BE2C (cell line): ENCODE results near the gene RAB1B.

ENCODE experiments used
- DNase-seq: peaks from one replicate; pipeline ENCODE4 v3.0.0-alpha.2; 2020
- H3K27me3 ChIP-seq: fragments of 250-450 bp; sonication (Bioruptor Pico); 2 replicates; pipeline ENCODE4 v1.5.1; 2020; ENCODE audit warnings: mild to moderate bottlenecking
- H3K36me3 ChIP-seq: fragments of 250-450 bp; sonication (Bioruptor Pico); 2 replicates; pipeline ENCODE4 v1.5.1; 2020; ENCODE audit warnings: mild to moderate bottlenecking
- H3K4me1 ChIP-seq: fragments of 250-450 bp; sonication (Bioruptor Pico); 2 replicates; pipeline ENCODE4 v1.5.1; 2020
- H3K4me3 ChIP-seq: 2 replicates; pipeline ENCODE4 v1.5.1; 2011; ENCODE audit warnings: low read depth, low read length
- H3K9me3 ChIP-seq: fragments of 250-450 bp; sonication (Bioruptor Pico); 2 replicates; pipeline ENCODE4 v1.5.1; 2020
- CTCF ChIP-seq: IDR thresholded peaks from 2 replicates; pipeline ENCODE4 v1.5.1; 2012; ENCODE audit warnings: mild to moderate bottlenecking, low read depth, low read length

RAB1B gene

GRCh38 chr11:66221726-66222236 is 46.7 kb upstream of the RAB1B start:
- Histone ChIP-seq H3K4me1 (no peaks in the 10 kb centered on the region), H3K4me3 (no peak overlapping the region), H3K9me3 (no peaks in the 10 kb centered on the region), H3K27me3 (no peaks in the 10 kb centered on the region), H3K36me3 (peaks cover 2% of the 10 kb centered on the region; the same call in 1 of the 2 replicates)
- no peak for DNase-seq
- no peak for TF ChIP-seq CTCF

GRCh38 chr11:66222358-66223149 is 45.9 kb upstream of the RAB1B start:
- DNase-seq = peak; percentile 90
- H3K9me3 ChIP-seq = no peaks in the 10 kb centered on the region
- H3K4me1 ChIP-seq = no peaks in the 10 kb centered on the region
- H3K36me3 ChIP-seq = peaks cover 2% of the 10 kb centered on the region; the same call in 1 of the 2 replicates
- H3K4me3 ChIP-seq = no peak overlapping the region
- H3K27me3 ChIP-seq = no peaks in the 10 kb centered on the region
- peak; percentile 100 for TF ChIP-seq CTCF

GRCh38 chr11:66224226-66224855 is 44.1 kb upstream of the RAB1B start:
- H3K9me3 ChIP-seq = no peaks in the 10 kb centered on the region
- H3K4me1 ChIP-seq = no peaks in the 10 kb centered on the region
- H3K4me3 ChIP-seq = no peak overlapping the region
- no peak for DNase-seq
- H3K27me3 ChIP-seq = no peaks in the 10 kb centered on the region
- TF ChIP-seq CTCF = no peak
- H3K36me3 ChIP-seq = peaks cover 2% of the 10 kb centered on the region; the same call in 1 of the 2 replicates

GRCh38 chr11:66225066-66225465 is 43.4 kb upstream of the RAB1B start:
- H3K36me3 ChIP-seq = 0 out of 2 replicates have a peak, but pooled peaks cover 2% of the 10 kb centered on the region
- no peak for DNase-seq
- TF ChIP-seq CTCF = no peak; the same call in 1 of the 2 replicates

GRCh38 chr11:66226101-66226500 is 42.3 kb upstream of the RAB1B start:
- H3K36me3 ChIP-seq = no peaks in the 10 kb centered on the region; the same call in 1 of the 2 replicates
- H3K4me3 ChIP-seq = no peak overlapping the region
- H3K27me3 ChIP-seq = no peaks in the 10 kb centered on the region
- no peaks in the 10 kb centered on the region for H3K4me1 ChIP-seq
- H3K9me3 ChIP-seq = no peaks in the 10 kb centered on the region
- no peak for DNase-seq
- TF ChIP-seq CTCF = no peak

More at GRCh38 chr11:66225066-66225465, 43.4 kb upstream of the RAB1B start:
- H3K4me3 ChIP-seq = no peak overlapping the region
- no peaks in the 10 kb centered on the region for H3K9me3 ChIP-seq
- H3K27me3 ChIP-seq = no peaks in the 10 kb centered on the region
- no peaks in the 10 kb centered on the region for H3K4me1 ChIP-seq
